DOHH2 (cell line): ENCODE results near the gene FILIP1L.

Experiments used
- H3F3A ChIP-seq: fragments of 200-600 bp; sonication (generic), shearing (Covaris generic); 2 replicates; pipeline ENCODE4 v1.6.0; 2016; ENCODE audit warnings: antibody characterized with exemption, mild to moderate bottlenecking; ENCODE audit not compliant: control insufficient read depth, insufficient read depth
- H3K27ac ChIP-seq: fragments of 200-600 bp; sonication (generic); 2 replicates; pipeline ENCODE4 v1.5.1; 2014; ENCODE audit warnings: low read depth, mild to moderate bottlenecking, low read length, moderate library complexity
- H3K27me3 ChIP-seq: fragments of 200-600 bp; sonication (generic); 2 replicates; pipeline ENCODE4 v1.6.1; 2014; ENCODE audit warnings: mild to moderate bottlenecking, low read length, mixed read lengths; ENCODE audit not compliant: control insufficient read depth
- H3K36me3 ChIP-seq: fragments of 200-600 bp; sonication (generic); 2 replicates; pipeline ENCODE4 v1.6.1; 2014; ENCODE audit warnings: mild to moderate bottlenecking, low read length, moderate library complexity, mixed read lengths; ENCODE audit not compliant: control insufficient read depth
- H3K4me1 ChIP-seq: fragments of 200-600 bp; sonication (generic); 2 replicates; pipeline ENCODE4 v1.6.1; 2014; ENCODE audit warnings: mild to moderate bottlenecking, low read length, mixed read lengths; ENCODE audit not compliant: control insufficient read depth
- H3K4me2 ChIP-seq: fragments of 200-600 bp; sonication (generic); 2 replicates; pipeline ENCODE4 v1.6.0; 2014; ENCODE audit warnings: mild to moderate bottlenecking, low read length, moderate library complexity
- H3K4me3 ChIP-seq: fragments of 200-600 bp; sonication (generic); 2 replicates; pipeline ENCODE4 v1.5.1; 2014; ENCODE audit warnings: mild to moderate bottlenecking, low read length, mixed read lengths
- H3K79me2 ChIP-seq: fragments of 200-600 bp; sonication (generic); 2 replicates; pipeline ENCODE4 v1.6.1; 2014; ENCODE audit warnings: mild to moderate bottlenecking, low read length, mixed read lengths; ENCODE audit not compliant: control insufficient read depth
- H3K9me2 ChIP-seq: fragments of 200-600 bp; sonication (generic); replicated peaks from 2 replicates; pipeline ENCODE4 v1.6.1; 2014; ENCODE audit warnings: mild to moderate bottlenecking, low read length, mixed read lengths; ENCODE audit not compliant: control insufficient read depth
- H3K9me3 ChIP-seq: fragments of 200-600 bp; sonication (generic); 2 replicates; pipeline ENCODE4 v1.6.1; 2014; ENCODE audit warnings: antibody characterized with exemption, low read length, mixed read lengths; ENCODE audit not compliant: control insufficient read depth, insufficient read depth
- H4K20me1 ChIP-seq: fragments of 200-600 bp; sonication (generic); 2 replicates; pipeline ENCODE4 v1.6.0; 2014; ENCODE audit warnings: low read depth, mild to moderate bottlenecking, antibody characterized with exemption, low read length, moderate library complexity; ENCODE audit not compliant: control insufficient read depth, insufficient read depth
- CTCF ChIP-seq: fragments of 200-600 bp; sonication (generic); IDR thresholded peaks from one replicate; pipeline ENCODE4 v1.5.1; 2014; ENCODE audit warnings: antibody characterized with exemption, mild to moderate bottlenecking, low read depth, low read length; ENCODE audit not compliant: poor library complexity, severe bottlenecking
- EZH2phosphoT487 ChIP-seq: fragments of 200-600 bp; sonication (generic); IDR thresholded peaks from 2 replicates; pipeline ENCODE4 v1.6.1; 2017; ENCODE audit warnings: borderline replicate concordance, mild to moderate bottlenecking, antibody characterized with exemption, low read length, moderate library complexity, mixed read lengths

FILIP1L gene

GRCh38 chr3:100111728-100112127, 2.6 kb downstream of the FILIP1L start:
- no peak overlapping the region for H3K4me3 ChIP-seq
- no peaks in the 10 kb centered on the region for H3F3A ChIP-seq
- H4K20me1 ChIP-seq: no peaks in the 10 kb centered on the region
- H3K27ac ChIP-seq: no peak overlapping the region
- H3K36me3 ChIP-seq: no peaks in the 10 kb centered on the region
- H3K4me1 ChIP-seq: peaks cover 3% of the 10 kb centered on the region
- H3K9me2 ChIP-seq: no peaks in the 10 kb centered on the region
- no peaks in the 10 kb centered on the region for H3K27me3 ChIP-seq
- H3K4me2 ChIP-seq: no peak overlapping the region
- H3K9me3 ChIP-seq: no peaks in the 10 kb centered on the region
- no peaks in the 10 kb centered on the region for H3K79me2 ChIP-seq
- TF ChIP-seq CTCF (no peak), EZH2phosphoT487 (no peak)

DNA sequence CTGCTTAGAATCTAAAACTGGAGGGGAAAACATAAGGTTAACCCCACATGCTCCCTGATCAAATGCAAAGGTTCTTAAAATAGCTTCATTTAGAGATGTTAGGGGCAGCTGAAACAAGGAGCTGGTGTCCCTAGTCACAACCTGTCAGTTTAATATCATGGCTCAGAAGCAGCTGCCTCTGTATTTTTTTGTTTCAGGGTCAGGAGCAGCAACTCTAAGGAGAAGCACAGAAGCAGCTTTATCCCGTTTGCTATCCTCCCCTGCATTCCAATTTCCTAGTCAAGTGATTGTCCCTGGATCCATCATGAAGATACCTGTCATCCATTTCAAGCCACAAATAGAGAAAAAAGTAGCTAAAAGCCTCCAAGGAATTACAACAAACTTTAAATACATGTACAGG, 4.1 kb downstream of the FILIP1L start:
- H3K9me3 ChIP-seq: no peaks in the 10 kb centered on the region
- H3K4me3 ChIP-seq: no peak overlapping the region
- no peak overlapping the region for H3K27ac ChIP-seq
- H3K9me2 ChIP-seq: no peaks in the 10 kb centered on the region
- TF ChIP-seq EZH2phosphoT487: no peak
- TF ChIP-seq CTCF: no peak
- peaks cover 19% of the 10 kb centered on the region for H3K4me1 ChIP-seq
- H3F3A ChIP-seq: no peaks in the 10 kb centered on the region
- no peaks in the 10 kb centered on the region for H4K20me1 ChIP-seq
- H3K36me3 ChIP-seq: no peaks in the 10 kb centered on the region
- H3K27me3 ChIP-seq: no peaks in the 10 kb centered on the region
- no peak overlapping the region for H3K4me2 ChIP-seq
- no peaks in the 10 kb centered on the region for H3K79me2 ChIP-seq

- Histone ChIP-seq H3F3A (no peaks in the 10 kb centered on the region), H3K27ac (no peak overlapping the region), H3K27me3 (no peaks in the 10 kb centered on the region), H3K79me2 (no peaks in the 10 kb centered on the region), H3K4me2 (no peak overlapping the region), H3K4me3 (no peak overlapping the region), H3K4me1 (peaks cover 35% of the 10 kb centered on the region), H4K20me1 (no peaks in the 10 kb centered on the region), H3K9me3 (no peaks in the 10 kb centered on the region), H3K9me2 (no peaks in the 10 kb centered on the region), H3K36me3 (no peaks in the 10 kb centered on the region)
- no peak for TF ChIP-seq EZH2phosphoT487
- no peak for TF ChIP-seq CTCF
Measured at GRCh38 chr3:100108464-100109079, 5.7 kb downstream of the FILIP1L start.
